ENCODE data around the gene STK16. TPM values are rescaled to one million over a fixed set of nuclear protein-coding genes. Genes with fewer than 3 reads are reported as not detected.

The STK16 gene
- total and polyA plus RNA-seq, 2 of the 13 experiments (the other 11 are each of a cell fraction or from before 2014, with no cell fraction given): 28.0 to 50.9 TPM

- TF ChIP-seq ZNF138 (CRISPR knock-in tag; IDR thresholded peaks at IDR 0.05; ENCODE audit: low read depth) (no peak), PRPF4 (IDR thresholded peaks at IDR 0.05; ENCODE audit: low read depth, low read length, poor library complexity, severe bottlenecking) (peak; percentile 81), ETV6 (CRISPR knock-in tag; conservative IDR thresholded peaks at IDR 0.05) (no peak), PRDM10 (CRISPR knock-in tag; IDR thresholded peaks at IDR 0.05; ENCODE audit: low read depth) (peak; percentile 52; the same call in 1 of the 2 replicates), DNMT3B (CRISPR knock-in tag; conservative IDR thresholded peaks at IDR 0.05) (no peak), MEF2D (CRISPR knock-in tag; IDR thresholded peaks at IDR 0.05) (peak; percentile 86), MLLT10 (CRISPR knock-in tag; IDR thresholded peaks at IDR 0.05) (no peak), FOXA3 (CRISPR knock-in tag; IDR thresholded peaks at IDR 0.05) (peak; percentile 99), HOXA5 (CRISPR knock-in tag; IDR thresholded peaks at IDR 0.05) (peak; percentile 63; the same call in 1 of the 2 replicates), CERS6 (CRISPR knock-in tag; IDR thresholded peaks at IDR 0.05) (no peak), ZNF619 (CRISPR knock-in tag; IDR thresholded peaks at IDR 0.05) (no peak), TSC22D2 (CRISPR knock-in tag; IDR thresholded peaks at IDR 0.05; ENCODE audit: borderline replicate concordance) (peak; percentile 35; the same call in 1 of the 2 replicates), ARNT2 (CRISPR knock-in tag; IDR thresholded peaks at IDR 0.05; ENCODE audit: low read depth) (peak; percentile 82; the same call in 1 of the 2 replicates), ZNF546 (CRISPR knock-in tag; conservative IDR thresholded peaks at IDR 0.05) (no peak), ZNF841 (CRISPR knock-in tag; IDR thresholded peaks at IDR 0.05; ENCODE audit: borderline replicate concordance) (no peak), TEAD2 (CRISPR knock-in tag; IDR thresholded peaks at IDR 0.05) (no peak), NR2C2 (CRISPR knock-in tag; IDR thresholded peaks at IDR 0.05; ENCODE audit: borderline replicate concordance) (no peak), HMGXB4 (CRISPR knock-in tag; IDR thresholded peaks at IDR 0.05; ENCODE audit: borderline replicate concordance in 1 of 2, low read depth in 1 of 2) (peak in 1 of 2 experiments; percentile 70; a peak in 3 of 4 replicates), KLF9 (CRISPR knock-in tag; IDR thresholded peaks at IDR 0.05; ENCODE audit: low read depth) (no peak)
Measured at GRCh38 chr2:219249203-219249980, 4.1 kb downstream of the STK16 start (continued).
